Measurements from ENCODE around the gene ZIC4. TPM values are rescaled to one million over a fixed set of nuclear protein-coding genes. Genes with fewer than 3 reads are reported as not detected.

Gene ZIC4
- total RNA-seq, 1 donor from 2014 or later, result not detected

DNA sequence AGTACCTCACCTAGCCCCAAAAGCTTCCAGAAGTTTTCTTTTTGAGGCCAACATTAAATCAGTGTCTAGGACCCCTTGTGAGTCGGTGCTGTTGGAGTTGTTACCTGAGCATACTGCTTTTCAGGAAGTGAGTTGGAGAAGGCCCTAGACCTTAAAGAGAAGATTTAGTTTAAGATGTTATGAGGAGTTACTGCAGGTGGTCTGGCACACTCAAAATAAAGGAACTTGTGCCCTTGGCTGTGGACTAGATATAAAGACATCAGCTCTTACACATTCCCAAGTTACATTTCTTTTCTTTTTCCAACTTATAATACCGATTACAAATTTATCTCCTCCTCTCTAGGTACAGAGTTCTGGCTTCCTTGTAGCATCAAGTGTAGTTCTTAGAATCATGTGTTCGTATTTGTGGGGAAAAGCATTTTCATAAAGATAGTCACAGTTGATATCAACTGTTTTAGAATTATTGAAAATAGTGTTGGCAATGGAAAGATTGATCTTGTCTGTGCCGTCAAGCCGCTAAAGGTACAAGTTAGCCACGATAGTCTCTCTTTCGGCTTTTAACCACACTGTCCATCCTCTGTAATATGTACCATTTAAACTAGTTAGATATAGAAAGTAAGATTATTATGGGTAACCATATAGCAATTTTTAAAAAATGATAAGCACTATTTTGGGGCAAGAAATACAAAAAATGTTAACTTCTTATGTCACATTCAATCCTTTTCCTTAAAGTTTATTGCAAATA lies 11.4 kb upstream of the ZIC4 start:
- Mint-ChIP-seq H3K9me3 (no peaks in the 10 kb centered on the region), H3K4me1 (peaks cover 19% of the 10 kb centered on the region), H3K27me3 (ENCODE audit: low read depth) (peaks cover 98% of the 10 kb centered on the region), H3K27ac (no peak overlapping the region), H3K36me3 (no peaks in the 10 kb centered on the region), H3K4me3 (no peak overlapping the region)
- DNase-seq (ENCODE audit: low spot score in 2 of 2, unreplicated experiment in 2 of 2), result no peak
- no peak for TF ChIP-seq CTCF (IDR thresholded peaks at IDR 0.05; ENCODE audit: unreplicated experiment)

GRCh38 chr3:147416931-147417330 lies 10.6 kb upstream of the ZIC4 start:
- Mint-ChIP-seq H3K4me1 (peaks cover 22% of the 10 kb centered on the region), H3K27me3 (ENCODE audit: low read depth) (peaks cover 98% of the 10 kb centered on the region), H3K27ac (no peak overlapping the region), H3K4me3 (no peak overlapping the region), H3K9me3 (no peaks in the 10 kb centered on the region), H3K36me3 (no peaks in the 10 kb centered on the region)
- DNase-seq (ENCODE audit: low spot score in 2 of 2, unreplicated experiment in 2 of 2), result no peak
- no peak for TF ChIP-seq CTCF (IDR thresholded peaks at IDR 0.05; ENCODE audit: unreplicated experiment)

DNA sequence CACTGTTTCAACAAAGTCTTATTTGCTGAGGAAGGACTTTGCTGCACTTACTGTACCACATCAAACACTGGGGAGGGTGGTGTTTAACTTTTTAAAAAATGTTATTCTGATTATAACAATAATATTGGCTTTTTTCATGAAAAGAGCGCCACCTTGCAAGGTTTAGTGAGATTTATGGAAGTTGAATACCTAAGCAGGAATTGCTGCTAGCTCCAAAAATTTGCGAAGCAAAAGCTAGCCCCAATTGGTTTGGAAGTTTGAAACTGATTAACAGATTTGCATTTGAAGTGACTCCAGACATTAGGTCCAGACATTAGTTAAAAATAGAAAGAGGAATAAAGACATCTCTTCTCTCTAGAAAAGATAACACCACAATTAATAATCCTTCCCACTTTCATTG lies 9.5 kb upstream of the ZIC4 start:
- TF ChIP-seq CTCF (IDR thresholded peaks at IDR 0.05; ENCODE audit: unreplicated experiment), result no peak
- Mint-ChIP-seq H3K4me3 (no peak overlapping the region), H3K27ac (no peak overlapping the region), H3K4me1 (peaks cover 17% of the 10 kb centered on the region), H3K27me3 (ENCODE audit: low read depth) (peaks cover 99% of the 10 kb centered on the region), H3K9me3 (no peaks in the 10 kb centered on the region), H3K36me3 (no peaks in the 10 kb centered on the region)
- no peak for DNase-seq (ENCODE audit: low spot score in 2 of 2, unreplicated experiment in 2 of 2)

DNA sequence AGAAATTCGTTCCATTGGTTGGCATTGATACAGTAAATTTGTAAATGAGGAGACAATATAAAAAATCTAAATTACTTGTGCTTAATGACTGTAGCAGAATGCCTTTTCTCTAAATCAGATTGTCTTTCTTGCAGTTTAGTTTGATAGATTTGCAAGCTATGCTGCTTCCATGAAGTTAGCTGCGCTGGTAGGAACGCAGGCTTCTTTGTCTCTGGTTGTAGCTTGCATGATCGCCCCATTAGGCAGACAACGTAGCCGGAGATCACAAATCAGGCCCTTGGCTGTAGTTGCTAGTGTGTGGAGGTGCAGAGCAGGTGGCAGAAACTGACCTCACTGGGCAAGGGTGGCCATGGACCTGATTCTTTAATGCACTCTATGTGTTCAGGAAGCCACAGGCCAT lies 8.9 kb upstream of the ZIC4 start:
- Mint-ChIP-seq H3K27ac (no peak overlapping the region), H3K36me3 (no peaks in the 10 kb centered on the region), H3K9me3 (no peaks in the 10 kb centered on the region), H3K4me1 (peaks cover 21% of the 10 kb centered on the region), H3K4me3 (no peak overlapping the region), H3K27me3 (ENCODE audit: low read depth) (peaks cover 99% of the 10 kb centered on the region)
- no peak for TF ChIP-seq CTCF (IDR thresholded peaks at IDR 0.05; ENCODE audit: unreplicated experiment)
- DNase-seq (ENCODE audit: low spot score in 2 of 2, unreplicated experiment in 2 of 2), result no peak

DNA sequence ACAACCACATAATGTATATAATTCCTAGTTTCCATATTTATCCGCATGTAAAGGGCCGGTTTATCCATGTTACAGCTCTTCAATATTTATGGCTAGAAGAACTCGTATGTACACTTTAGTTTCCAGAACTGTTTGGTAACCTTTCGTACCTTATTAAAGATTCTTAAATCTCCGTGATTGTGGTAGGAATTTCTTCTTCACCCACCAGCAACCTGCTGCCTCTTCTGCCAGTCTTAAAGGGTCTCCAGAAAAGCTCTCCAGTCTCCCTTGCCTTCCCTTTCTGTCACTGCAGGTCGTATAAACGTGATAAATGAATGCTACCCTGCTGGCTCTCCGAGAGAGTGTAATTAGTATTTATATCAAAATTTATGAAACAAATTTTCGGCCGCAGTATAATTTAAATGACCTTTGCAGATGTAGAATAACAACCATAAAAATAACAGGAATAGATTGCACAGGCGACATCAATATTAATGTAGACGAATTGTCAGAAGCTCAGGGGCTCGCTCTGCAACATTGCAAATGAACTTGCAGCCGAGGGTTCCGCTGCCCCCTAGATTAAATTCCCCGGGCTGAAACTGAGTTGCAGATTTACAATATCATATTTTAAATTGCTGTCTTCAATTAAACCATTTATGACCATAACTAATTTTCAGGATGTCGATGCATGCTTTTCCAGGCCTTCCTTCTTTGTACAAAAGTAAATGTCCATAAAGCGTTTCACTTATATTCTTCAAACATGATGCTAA lies 8.2 kb upstream of the ZIC4 start:
- Mint-ChIP-seq H3K36me3 (no peaks in the 10 kb centered on the region), H3K9me3 (no peaks in the 10 kb centered on the region), H3K4me3 (no peak overlapping the region), H3K4me1 (peaks cover 19% of the 10 kb centered on the region), H3K27me3 (ENCODE audit: low read depth) (peaks cover 97% of the 10 kb centered on the region), H3K27ac (no peak overlapping the region)
- TF ChIP-seq CTCF (IDR thresholded peaks at IDR 0.05; ENCODE audit: unreplicated experiment), result no peak
- DNase-seq (ENCODE audit: low spot score in 2 of 2, unreplicated experiment in 2 of 2), result no peak
